ENCODE measurements around the gene TOLLIP.

DNA sequence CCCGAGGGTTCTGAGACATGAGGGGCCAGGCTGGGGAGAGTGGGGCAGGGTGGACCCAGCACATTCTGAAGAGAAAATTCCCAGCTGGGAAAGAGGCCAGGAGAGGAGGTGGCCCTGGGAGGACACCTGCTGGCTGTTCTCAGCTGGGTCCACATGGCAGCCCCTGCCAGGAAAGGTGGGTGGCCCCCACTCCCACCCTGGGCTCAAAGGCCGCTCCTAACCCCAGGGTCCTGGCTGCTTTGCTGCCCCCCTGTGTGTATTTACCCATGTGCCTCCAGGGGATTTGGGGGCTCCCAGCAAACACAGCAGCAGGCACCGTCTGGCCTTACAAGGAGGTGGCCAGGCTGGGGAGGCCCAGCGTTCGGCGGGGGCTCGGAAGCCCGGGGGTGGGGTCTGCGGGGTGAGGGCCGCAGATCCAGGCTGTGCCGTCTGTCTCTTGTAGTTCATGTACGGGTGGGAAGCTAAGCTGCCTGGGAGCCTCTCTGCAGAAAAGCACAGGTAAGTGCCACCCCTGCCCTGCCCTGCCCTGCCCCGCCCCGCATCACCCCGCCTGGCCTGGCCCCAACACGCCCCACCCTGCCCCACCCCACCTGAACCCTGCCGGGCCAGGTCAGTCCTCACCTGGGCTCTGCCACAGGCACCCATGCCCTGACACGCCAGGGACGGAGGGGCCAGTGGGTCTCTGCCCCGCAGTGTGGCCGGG is 75.9 kb downstream of the TOLLIP start:
- TF ChIP-seq, protein P1, sequence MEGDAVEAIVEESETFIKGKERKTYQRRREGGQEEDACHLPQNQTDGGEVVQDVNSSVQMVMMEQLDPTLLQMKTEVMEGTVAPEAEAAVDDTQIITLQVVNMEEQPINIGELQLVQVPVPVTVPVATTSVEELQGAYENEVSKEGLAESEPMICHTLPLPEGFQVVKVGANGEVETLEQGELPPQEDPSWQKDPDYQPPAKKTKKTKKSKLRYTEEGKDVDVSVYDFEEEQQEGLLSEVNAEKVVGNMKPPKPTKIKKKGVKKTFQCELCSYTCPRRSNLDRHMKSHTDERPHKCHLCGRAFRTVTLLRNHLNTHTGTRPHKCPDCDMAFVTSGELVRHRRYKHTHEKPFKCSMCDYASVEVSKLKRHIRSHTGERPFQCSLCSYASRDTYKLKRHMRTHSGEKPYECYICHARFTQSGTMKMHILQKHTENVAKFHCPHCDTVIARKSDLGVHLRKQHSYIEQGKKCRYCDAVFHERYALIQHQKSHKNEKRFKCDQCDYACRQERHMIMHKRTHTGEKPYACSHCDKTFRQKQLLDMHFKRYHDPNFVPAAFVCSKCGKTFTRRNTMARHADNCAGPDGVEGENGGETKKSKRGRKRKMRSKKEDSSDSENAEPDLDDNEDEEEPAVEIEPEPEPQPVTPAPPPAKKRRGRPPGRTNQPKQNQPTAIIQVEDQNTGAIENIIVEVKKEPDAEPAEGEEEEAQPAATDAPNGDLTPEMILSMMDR (IDR thresholded peaks at IDR 0.05) = no peak
- no peak for TF ChIP-seq POLR2A (IDR thresholded peaks at IDR 0.05)

Data from right lobe of liver (tissue), 4 donors.